Endothelial cell of umbilical vein (primary cell): ENCODE measurements around the gene ACTMAP.

Experiments
- CTCF ChIP-seq, 2 donors: IDR thresholded peaks; 1 replicate in 1 of 2; 2 replicates in 1 of 2; pipeline ENCODE4 v1.5.1; 2011; ENCODE audit warnings: low read length in 2 of 2, mild to moderate bottlenecking in 2 of 2, moderate library complexity in 2 of 2, control low read depth in 1 of 2, inconsistent platforms in 1 of 2, low read depth in 1 of 2; ENCODE audit not compliant: insufficient read depth in 1 of 2; ENCODE audit errors: extremely low read depth in 1 of 2
- EZH2 ChIP-seq: IDR thresholded peaks from 2 replicates; pipeline ENCODE4 v1.6.1; 2012; ENCODE audit warnings: borderline replicate concordance, low read depth, mild to moderate bottlenecking, moderate library complexity, low read length, inconsistent platforms; ENCODE audit not compliant: severe bottlenecking
- MAX ChIP-seq: IDR thresholded peaks from 2 replicates; pipeline ENCODE4 v1.6.1; 2011; ENCODE audit not compliant: insufficient read depth, insufficient read length
- POLR2A ChIP-seq: IDR thresholded peaks from 2 replicates; pipeline ENCODE4 v1.6.1; 2012; ENCODE audit warnings: low read depth, mild to moderate bottlenecking, control low read depth, low read length

GRCh38 chr19:40702337-40703012, 47.8 kb downstream of the ACTMAP start:
- TF ChIP-seq POLR2A (no peak), EZH2 (no peak), CTCF (IDR thresholded peaks at IDR 0.05; ENCODE audit: extremely low read depth in 1 of 2, insufficient read depth in 1 of 2, low read depth in 1 of 2, low read length in 2 of 2) (peak in 1 of 2 donors; percentile 12), MAX (no peak)
